GM18511 (cell line): ENCODE results near the gene CCDC124.
A peak's percentile ranks its signal among the peaks of the same experiment; 100 is the strongest.

Source experiments
- ATAC-seq: cut with Tn5 transposase; IDR thresholded peaks from one replicate; pipeline ENCODE4 v1.9.1; 2021; ENCODE audit warnings: mild to moderate bottlenecking, moderate library complexity; ENCODE audit not compliant: unreplicated experiment

Gene CCDC124

GRCh38 chr19:17933414-17934129 is 757 bp downstream of the CCDC124 start:
- ATAC-seq: no peak

GRCh38 chr19:17936379-17936778 is 3.6 kb downstream of the CCDC124 start:
- ATAC-seq: no peak

GRCh38 chr19:17937371-17937900 is 4.6 kb downstream of the CCDC124 start:
- ATAC-seq: no peak

GRCh38 chr19:17938092-17938845 is 5.5 kb downstream of the CCDC124 start:
- ATAC-seq: no peak

GRCh38 chr19:17942181-17942580 is 9.4 kb downstream of the CCDC124 start:
- ATAC-seq: no peak

- no peak for ATAC-seq
These were observed 9.9 kb downstream of the CCDC124 start for GRCh38 chr19:17942582-17943273.

- no peak for ATAC-seq
These were observed 10.7 kb downstream of the CCDC124 start for GRCh38 chr19:17943274-17944221.

GRCh38 chr19:17944301-17944700 is 11.5 kb downstream of the CCDC124 start:
- no peak for ATAC-seq

- peak; percentile 23 for ATAC-seq
These were observed 14.4 kb downstream of the CCDC124 start for GRCh38 chr19:17946965-17947784.

GRCh38 chr19:17947815-17948513 is 15.1 kb downstream of the CCDC124 start:
- peak; percentile 58 for ATAC-seq

- ATAC-seq: no peak
These were observed 15.7 kb downstream of the CCDC124 start for GRCh38 chr19:17948514-17948900.

- no peak for ATAC-seq
These were observed 16.4 kb downstream of the CCDC124 start for GRCh38 chr19:17948931-17949930.

- ATAC-seq: no peak
These were observed 17.1 kb downstream of the CCDC124 start for GRCh38 chr19:17949956-17950309.

- ATAC-seq: no peak
These were observed 17.7 kb downstream of the CCDC124 start for GRCh38 chr19:17950310-17951156.

GRCh38 chr19:17951157-17951989 is 18.6 kb downstream of the CCDC124 start:
- no peak for ATAC-seq
